Ascending aorta (tissue), 2 donors: ENCODE measurements around the gene OTOP2. TPM values are rescaled to one million over a fixed set of nuclear protein-coding genes. Genes with fewer than 3 reads are reported as not detected.

Experiments used
- DNase-seq, 2 donors: peaks; one replicate each; pipeline ENCODE4 v3.0.0-alpha.2; 2019; ENCODE audit warnings: low spot score in 2 of 2
- H3K27ac ChIP-seq, 2 donors: fragments of 200-600 bp; sonication (generic); one replicate each; pipeline ENCODE4 v1.5.1; 2016 to 2017; ENCODE audit warnings: mild to moderate bottlenecking in 1 of 2
- H3K27me3 ChIP-seq: fragments of 200-600 bp; sonication (generic); one replicate; pipeline ENCODE4 v1.5.1; 2017
- H3K36me3 ChIP-seq, 2 donors: fragments of 200-600 bp; sonication (generic); one replicate each; pipeline ENCODE4 v1.5.1; 2016
- H3K4me1 ChIP-seq, 2 donors: fragments of 200-600 bp; sonication (generic); one replicate each; pipeline ENCODE4 v1.5.1; 2016 to 2017; ENCODE audit warnings: mild to moderate bottlenecking in 1 of 2
- H3K4me3 ChIP-seq, 2 donors: fragments of 200-600 bp; sonication (generic); one replicate each; pipeline ENCODE4 v1.5.1; 2016 to 2017; ENCODE audit warnings: mild to moderate bottlenecking in 1 of 2
- H3K9me3 ChIP-seq, 2 donors: fragments of 200-600 bp; sonication (generic); one replicate each; pipeline ENCODE4 v1.5.1; 2016
- intact Hi-C: fragments of 100-400 bp; cut with DNase I; formaldehyde crosslinking; loops from one replicate; pipeline ENCODE4 v1.15.1; 2023
- total RNA-seq: library from RNA; depleted of rRNA; stranded (reverse); fragments of >200 nt; gene quantifications from one replicate; pipeline ENCODE4 v1.1.0, GENCODE V29; 2016
- TF ChIP-seq, protein P1 (sequence below), 3 experiments: fragments of 200-600 bp in 2 of 3; fragments of 450-650 bp in 1 of 3; sonication (generic) in 2 of 3; IDR thresholded peaks; one replicate each; pipeline ENCODE4 v1.5.1; 2016 to 2019; ENCODE audit warnings: antibody characterized with exemption in 3 of 3, mild to moderate bottlenecking in 1 of 3, moderate library complexity in 1 of 3

Gene OTOP2
- total RNA-seq, 1 donor from 2014 or later, result not detected

DNA sequence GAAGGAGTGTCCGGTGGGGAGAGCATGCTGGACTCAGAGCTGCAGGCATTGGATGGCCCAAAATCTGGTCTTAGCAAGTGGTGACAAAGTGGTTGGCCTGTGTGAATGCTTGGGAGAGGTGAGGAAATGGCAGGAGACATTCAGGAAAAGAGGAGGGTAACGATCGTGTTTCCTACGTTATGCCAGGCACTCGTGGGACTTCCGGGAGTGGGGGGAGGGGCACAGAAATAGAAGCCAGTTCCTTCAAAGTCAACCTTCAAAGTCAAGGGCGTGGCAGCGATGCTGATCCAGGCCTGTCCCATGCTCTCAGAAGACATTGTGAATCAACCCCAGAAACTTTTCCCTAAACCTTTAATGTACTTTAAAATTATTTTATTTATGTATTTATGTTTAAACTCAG, 15.5 kb downstream of the OTOP2 start:
- intact Hi-C loops, result no loop called here
- no peak overlapping the region for H3K27ac ChIP-seq
- H3K9me3 ChIP-seq, result no peaks in the 10 kb centered on the region
- TF ChIP-seq, protein P1, sequence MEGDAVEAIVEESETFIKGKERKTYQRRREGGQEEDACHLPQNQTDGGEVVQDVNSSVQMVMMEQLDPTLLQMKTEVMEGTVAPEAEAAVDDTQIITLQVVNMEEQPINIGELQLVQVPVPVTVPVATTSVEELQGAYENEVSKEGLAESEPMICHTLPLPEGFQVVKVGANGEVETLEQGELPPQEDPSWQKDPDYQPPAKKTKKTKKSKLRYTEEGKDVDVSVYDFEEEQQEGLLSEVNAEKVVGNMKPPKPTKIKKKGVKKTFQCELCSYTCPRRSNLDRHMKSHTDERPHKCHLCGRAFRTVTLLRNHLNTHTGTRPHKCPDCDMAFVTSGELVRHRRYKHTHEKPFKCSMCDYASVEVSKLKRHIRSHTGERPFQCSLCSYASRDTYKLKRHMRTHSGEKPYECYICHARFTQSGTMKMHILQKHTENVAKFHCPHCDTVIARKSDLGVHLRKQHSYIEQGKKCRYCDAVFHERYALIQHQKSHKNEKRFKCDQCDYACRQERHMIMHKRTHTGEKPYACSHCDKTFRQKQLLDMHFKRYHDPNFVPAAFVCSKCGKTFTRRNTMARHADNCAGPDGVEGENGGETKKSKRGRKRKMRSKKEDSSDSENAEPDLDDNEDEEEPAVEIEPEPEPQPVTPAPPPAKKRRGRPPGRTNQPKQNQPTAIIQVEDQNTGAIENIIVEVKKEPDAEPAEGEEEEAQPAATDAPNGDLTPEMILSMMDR (IDR thresholded peaks at IDR 0.05), result no peak
- no peaks in the 10 kb centered on the region for H3K36me3 ChIP-seq
- no peak for DNase-seq
- H3K4me1 ChIP-seq, result peaks cover 0 to 5% of the 10 kb centered on the region in 2 donors
- peaks cover 19% of the 10 kb centered on the region for H3K27me3 ChIP-seq
- H3K4me3 ChIP-seq, result no peak overlapping the region

DNA sequence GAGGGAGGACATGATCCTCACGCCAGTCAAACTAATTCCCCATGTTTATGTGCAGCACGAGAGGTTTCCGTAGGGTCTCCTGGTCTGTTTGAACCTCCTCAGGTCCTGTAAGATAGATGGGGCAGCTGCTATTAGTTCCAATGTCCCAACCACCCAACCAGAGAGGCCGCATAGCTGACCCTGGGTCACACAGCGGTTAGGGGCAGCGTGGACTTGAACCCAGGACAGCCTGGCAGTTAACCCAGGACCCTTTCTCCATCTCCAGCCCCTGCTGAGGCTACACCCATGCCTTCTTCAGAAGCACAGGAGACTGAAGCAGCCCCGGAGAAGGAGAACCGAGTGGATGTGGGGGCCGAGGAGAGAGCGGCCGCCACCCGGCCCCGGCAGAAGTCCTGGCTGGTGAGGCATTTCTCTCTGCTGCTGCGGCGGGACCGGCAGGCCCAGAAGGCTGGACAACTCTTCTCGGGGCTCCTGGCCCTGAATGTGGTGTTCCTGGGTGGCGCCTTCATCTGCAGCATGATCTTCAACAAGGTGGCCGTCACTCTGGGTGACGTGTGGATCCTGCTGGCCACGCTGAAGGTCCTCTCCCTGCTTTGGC, 17.2 kb downstream of the OTOP2 start:
- H3K9me3 ChIP-seq, result no peaks in the 10 kb centered on the region
- no peaks in the 10 kb centered on the region for H3K36me3 ChIP-seq
- DNase-seq, result no peak
- intact Hi-C loops, result no loop called here
- H3K27ac ChIP-seq, result no peak overlapping the region
- H3K4me3 ChIP-seq, result no peak overlapping the region
- TF ChIP-seq, protein P1 (IDR thresholded peaks at IDR 0.05), result no peak
- H3K27me3 ChIP-seq, result peaks cover 5% of the 10 kb centered on the region
- H3K4me1 ChIP-seq, result no peaks in the 10 kb centered on the region

DNA sequence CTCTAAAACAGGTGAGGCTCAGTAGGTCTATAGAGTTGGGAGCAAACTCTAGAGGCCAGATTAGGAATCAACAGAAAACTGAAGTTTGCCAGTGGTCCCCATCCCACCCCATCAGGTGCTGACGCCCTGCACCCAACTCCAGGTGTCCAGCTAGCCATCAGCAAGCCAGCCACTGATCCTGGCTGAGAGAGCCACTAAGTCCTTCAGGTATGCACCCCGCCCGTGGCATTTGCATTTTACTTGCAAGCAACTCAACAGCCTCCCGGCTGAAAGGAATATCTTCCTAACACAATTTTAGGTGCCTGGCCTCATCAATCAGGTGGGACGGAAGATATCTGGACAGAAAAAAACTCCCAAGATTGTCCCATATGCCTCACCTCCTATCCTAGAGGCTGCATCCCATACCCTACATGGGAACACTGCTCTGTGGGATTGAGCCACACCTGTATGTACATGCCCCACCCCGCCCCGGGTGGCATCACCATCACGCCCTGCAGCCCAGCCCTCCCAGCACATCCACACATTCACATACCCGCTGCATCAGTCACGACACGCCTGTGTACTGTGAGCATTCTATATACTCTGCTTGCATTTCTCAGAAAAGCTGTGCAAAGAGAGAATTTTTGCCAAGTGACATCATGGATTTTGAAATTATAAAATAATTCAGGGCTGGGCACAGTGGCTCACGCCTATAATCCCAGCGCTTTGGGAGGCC, 19.9 kb downstream of the OTOP2 start:
- no peak overlapping the region for H3K27ac ChIP-seq
- no peaks in the 10 kb centered on the region for H3K27me3 ChIP-seq
- TF ChIP-seq, protein P1 (IDR thresholded peaks at IDR 0.05), result no peak
- no peaks in the 10 kb centered on the region for H3K36me3 ChIP-seq
- H3K9me3 ChIP-seq, result no peaks in the 10 kb centered on the region
- DNase-seq, result no peak
- H3K4me1 ChIP-seq, result no peaks in the 10 kb centered on the region
- no peak overlapping the region for H3K4me3 ChIP-seq
- intact Hi-C loops, result no loop called here

DNA sequence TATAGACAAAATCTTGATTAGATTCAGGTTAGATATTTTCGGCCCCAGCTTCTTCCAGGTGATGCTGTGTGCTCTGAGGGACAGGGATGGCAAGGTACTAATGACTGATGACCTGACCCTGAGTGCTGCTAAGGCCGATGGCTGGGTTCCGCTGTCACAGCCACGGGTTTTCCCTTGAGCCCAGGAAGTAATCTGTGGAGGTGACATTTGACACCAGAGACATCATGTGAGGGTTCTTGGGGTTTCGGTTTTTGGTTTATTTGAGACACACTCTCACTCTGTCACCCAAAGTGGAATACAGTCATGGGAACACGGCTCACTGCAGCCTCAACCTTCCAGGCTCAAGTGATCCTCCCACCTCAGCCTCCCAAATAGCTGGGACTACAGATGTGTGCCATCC, 21.5 kb downstream of the OTOP2 start:
- DNase-seq, result no peak
- intact Hi-C loops, result no loop called here
- no peaks in the 10 kb centered on the region for H3K9me3 ChIP-seq
- no peaks in the 10 kb centered on the region for H3K36me3 ChIP-seq
- H3K27ac ChIP-seq, result no peak overlapping the region
- no peaks in the 10 kb centered on the region for H3K4me1 ChIP-seq
- H3K4me3 ChIP-seq, result no peak overlapping the region
- no peaks in the 10 kb centered on the region for H3K27me3 ChIP-seq
- TF ChIP-seq, protein P1 (IDR thresholded peaks at IDR 0.05), result no peak

DNA sequence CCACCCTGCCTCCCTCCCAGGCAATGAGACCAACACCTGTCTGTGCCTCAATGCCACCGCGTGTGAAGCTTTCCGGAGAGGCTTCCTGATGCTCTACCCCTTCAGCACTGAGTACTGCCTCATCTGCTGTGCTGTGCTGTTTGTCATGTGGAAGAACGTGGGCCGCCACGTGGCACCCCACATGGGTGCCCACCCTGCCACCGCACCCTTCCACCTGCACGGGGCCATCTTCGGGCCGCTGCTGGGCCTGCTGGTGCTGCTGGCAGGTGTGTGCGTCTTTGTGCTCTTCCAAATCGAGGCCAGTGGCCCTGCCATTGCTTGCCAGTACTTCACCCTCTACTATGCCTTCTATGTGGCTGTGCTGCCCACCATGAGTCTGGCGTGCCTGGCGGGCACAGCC, 22.6 kb downstream of the OTOP2 start:
- no peaks in the 10 kb centered on the region for H3K27me3 ChIP-seq
- H3K9me3 ChIP-seq, result no peaks in the 10 kb centered on the region
- no peak for DNase-seq
- no peaks in the 10 kb centered on the region for H3K36me3 ChIP-seq
- H3K4me3 ChIP-seq, result no peak overlapping the region
- intact Hi-C loops, result no loop called here
- no peak overlapping the region for H3K27ac ChIP-seq
- TF ChIP-seq, protein P1 (IDR thresholded peaks at IDR 0.05), result no peak
- no peaks in the 10 kb centered on the region for H3K4me1 ChIP-seq
